Colon (tissue), 2 donors: Measurements from ENCODE around the gene RSL1D1.

Experiments used
- FAIRE-seq: peaks from 2 replicates; lab custom pipeline; 2012; peaks lifted over from hg19 to GRCh38; lab: Jason Lieb, UNC
- donor health status: control.
- donor health status: control.

RSL1D1 gene

GRCh38 chr16:11851294-11852091 lies at the start of gene RSL1D1:
TSS of gene RSL1D1 (minus strand) at chr16:11851542. CDS start at chr16:11851512, 30 bp downstream.
- no peak for FAIRE-seq

GRCh38 chr16:11901091-11901490 lies 49.7 kb upstream of the RSL1D1 start:
- no peak for FAIRE-seq

- no peak for FAIRE-seq
Observed at GRCh38 chr16:11896486-11897176, 45.3 kb upstream of the RSL1D1 start.

GRCh38 chr16:11893571-11893970 lies 42.2 kb upstream of the RSL1D1 start:
- no peak for FAIRE-seq

GRCh38 chr16:11892761-11893160 lies 41.4 kb upstream of the RSL1D1 start:
- FAIRE-seq = no peak

- no peak for FAIRE-seq
Observed at GRCh38 chr16:11890231-11890965, 39.1 kb upstream of the RSL1D1 start.

- FAIRE-seq = no peak
Observed at GRCh38 chr16:11886881-11887280, 35.5 kb upstream of the RSL1D1 start.

- no peak for FAIRE-seq
Observed at GRCh38 chr16:11884035-11884434, 32.7 kb upstream of the RSL1D1 start.

- no peak for FAIRE-seq
Observed at GRCh38 chr16:11880007-11880406, 28.7 kb upstream of the RSL1D1 start.

GRCh38 chr16:11877374-11877773 lies 26.0 kb upstream of the RSL1D1 start:
- no peak for FAIRE-seq

GRCh38 chr16:11876306-11876705 lies 25.0 kb upstream of the RSL1D1 start:
- FAIRE-seq = no peak

GRCh38 chr16:11875721-11876120 lies 24.4 kb upstream of the RSL1D1 start:
- FAIRE-seq = no peak

- no peak for FAIRE-seq
Observed at GRCh38 chr16:11871193-11871592, 19.9 kb upstream of the RSL1D1 start.

GRCh38 chr16:11870399-11870798 lies 19.1 kb upstream of the RSL1D1 start:
- no peak for FAIRE-seq

GRCh38 chr16:11869353-11870228 lies 18.2 kb upstream of the RSL1D1 start:
- FAIRE-seq = no peak

- no peak for FAIRE-seq
Observed at GRCh38 chr16:11868412-11868980, 17.2 kb upstream of the RSL1D1 start.

- no peak for FAIRE-seq
Observed at GRCh38 chr16:11862489-11862888, 11.1 kb upstream of the RSL1D1 start.

GRCh38 chr16:11857161-11857560 lies 5.8 kb upstream of the RSL1D1 start:
- FAIRE-seq = no peak

- FAIRE-seq = no peak
Observed at GRCh38 chr16:11852092-11852809, 909 bp upstream of the RSL1D1 start.

- no peak for FAIRE-seq
Observed at GRCh38 chr16:11848842-11849241, 2.5 kb downstream of the RSL1D1 start.

- FAIRE-seq = no peak
Observed at GRCh38 chr16:11844499-11844898, 6.8 kb downstream of the RSL1D1 start.
